HG03060 (cell line): ENCODE measurements around the gene ARHGAP8.
"Not testable (repeated sequence)": the region's sequence is repeated elsewhere in the genome, so short reads cannot be mapped to it uniquely, and the experiment has no call there.

ENCODE experiments used
- ATAC-seq: cut with Tn5 transposase; IDR thresholded peaks from one replicate; pipeline ENCODE4 v1.9.1; 2021; ENCODE audit warnings: low read depth, moderate number of reproducible peaks; ENCODE audit not compliant: unreplicated experiment

ARHGAP8 gene

GRCh38 chr22:44797181-44797725 is 44.9 kb downstream of the ARHGAP8 start:
- no peak for ATAC-seq

- no peak for ATAC-seq
Observed at GRCh38 chr22:44799077-44799945, 46.9 kb downstream of the ARHGAP8 start.

GRCh38 chr22:44799946-44800634 is 47.7 kb downstream of the ARHGAP8 start:
- not testable (repeated sequence) for ATAC-seq

GRCh38 chr22:44801476-44801875 is 49.1 kb downstream of the ARHGAP8 start:
- no peak for ATAC-seq

- no peak for ATAC-seq
Observed at GRCh38 chr22:44802071-44802700, 49.8 kb downstream of the ARHGAP8 start.

GRCh38 chr22:44802956-44803355 is 50.6 kb downstream of the ARHGAP8 start:
- ATAC-seq, result no peak

GRCh38 chr22:44804327-44804726 is 52.0 kb downstream of the ARHGAP8 start:
- ATAC-seq, result no peak

- no peak for ATAC-seq
Observed at GRCh38 chr22:44805711-44806110, 53.3 kb downstream of the ARHGAP8 start.

- ATAC-seq, result no peak
Observed at GRCh38 chr22:44807232-44807631, 54.9 kb downstream of the ARHGAP8 start.

GRCh38 chr22:44807915-44808690 is 55.7 kb downstream of the ARHGAP8 start:
- ATAC-seq, result no peak

- ATAC-seq, result no peak
Observed at GRCh38 chr22:44809456-44809855, 57.1 kb downstream of the ARHGAP8 start.

- ATAC-seq, result no peak
Observed at GRCh38 chr22:44811141-44811540, 58.8 kb downstream of the ARHGAP8 start.

GRCh38 chr22:44813416-44813815 is 61.0 kb downstream of the ARHGAP8 start:
- ATAC-seq, result no peak

- ATAC-seq, result no peak
Observed at GRCh38 chr22:44814266-44815098, 62.1 kb downstream of the ARHGAP8 start.

- ATAC-seq, result no peak
Observed at GRCh38 chr22:44815099-44816070, 63.0 kb downstream of the ARHGAP8 start.

GRCh38 chr22:44816141-44816540 is 63.8 kb downstream of the ARHGAP8 start:
- ATAC-seq, result no peak

- ATAC-seq, result no peak
Observed at GRCh38 chr22:44818727-44819126, 66.4 kb downstream of the ARHGAP8 start.

- no peak for ATAC-seq
Observed at GRCh38 chr22:44819966-44820631, 67.7 kb downstream of the ARHGAP8 start.
